HuH-7 (cell line): ENCODE measurements around the gene PRDM16.
A peak's percentile ranks its signal among the peaks of the same experiment; 100 is the strongest.

ENCODE experiments used
- DNase-seq: peaks from one replicate; pipeline ENCODE4 v3.0.0; 2011; ENCODE audit warnings: low spot score

The PRDM16 gene

DNA sequence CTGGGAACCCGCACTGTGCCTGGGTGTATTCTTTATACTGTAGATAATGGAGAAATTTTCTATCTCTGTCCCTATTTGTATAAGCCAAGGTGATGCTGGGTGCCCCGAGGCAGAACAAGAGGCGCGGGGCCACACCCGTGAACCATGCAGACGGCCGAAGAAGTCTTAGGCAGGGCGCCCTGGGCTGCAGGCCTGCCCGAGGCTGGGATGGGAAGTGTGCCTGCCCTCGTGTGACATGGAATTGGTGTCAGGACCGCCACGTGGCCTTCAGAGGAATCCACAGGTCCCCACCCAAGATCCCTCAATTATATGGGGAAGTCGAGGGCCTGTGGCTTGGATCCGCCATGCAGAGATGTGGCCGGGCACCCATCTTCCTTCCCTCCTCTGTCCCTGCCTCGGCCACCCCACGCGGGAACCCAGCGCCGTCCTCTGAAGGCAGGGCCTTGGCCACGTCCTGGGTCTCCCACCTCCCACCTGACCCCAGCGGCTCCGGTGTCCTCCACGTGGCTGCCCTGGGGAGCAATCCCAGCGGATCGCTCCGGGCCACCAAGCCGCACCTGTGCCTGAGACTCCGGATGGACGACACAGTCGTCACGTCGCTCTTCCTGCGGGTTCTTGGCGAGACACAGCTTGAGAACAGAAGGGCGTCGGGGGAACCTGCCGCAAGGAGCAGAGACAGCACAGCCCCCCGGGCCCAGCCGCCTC, 365.6 kb downstream of the PRDM16 start:
- DNase-seq, result no peak

GRCh38 chr1:3435666-3436065, 366.7 kb downstream of the PRDM16 start:
- DNase-seq, result no peak

DNA sequence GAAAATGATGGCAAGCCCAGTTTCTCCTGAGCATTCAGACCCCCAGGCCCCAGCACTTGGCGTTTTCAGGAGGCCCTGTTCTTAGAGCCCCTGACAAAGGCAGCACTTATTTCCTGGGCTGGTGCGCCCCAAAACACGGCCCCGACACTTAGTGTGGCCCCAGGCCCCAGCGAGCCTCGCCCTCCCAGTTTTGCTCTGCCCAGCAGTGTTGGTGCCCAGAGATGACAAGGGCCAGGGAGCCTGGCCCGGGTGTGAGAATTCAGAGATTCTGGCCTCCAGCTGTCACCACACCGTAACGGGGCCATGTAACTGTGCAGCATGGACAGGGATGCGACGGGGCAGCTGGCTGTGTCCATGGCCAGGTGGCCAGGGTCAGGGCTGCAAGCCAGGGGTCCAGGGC, 367.4 kb downstream of the PRDM16 start:
- DNase-seq, result no peak

DNA sequence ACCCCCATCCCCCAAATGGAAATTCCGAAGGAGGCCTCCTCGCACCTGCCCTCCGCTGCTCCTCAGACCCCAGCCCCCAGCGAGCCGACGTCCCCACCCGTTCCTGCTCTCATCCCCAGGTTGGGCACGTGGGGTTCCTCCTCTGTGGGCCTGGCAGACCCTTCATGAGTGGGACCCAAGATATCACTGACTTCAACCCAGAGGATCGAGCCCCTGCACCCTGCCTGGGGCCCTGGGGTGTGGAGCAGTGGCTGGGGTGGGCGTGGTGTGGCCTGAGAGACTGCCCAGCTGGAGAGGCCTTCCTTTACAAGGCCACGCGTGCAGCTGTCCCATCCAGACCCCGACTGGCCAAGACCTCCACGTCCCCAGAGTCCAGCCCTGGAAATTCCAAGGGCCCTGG, 367.9 kb downstream of the PRDM16 start:
- no peak for DNase-seq

GRCh38 chr1:3438661-3439180, 369.7 kb downstream of the PRDM16 start:
- no peak for DNase-seq

DNA sequence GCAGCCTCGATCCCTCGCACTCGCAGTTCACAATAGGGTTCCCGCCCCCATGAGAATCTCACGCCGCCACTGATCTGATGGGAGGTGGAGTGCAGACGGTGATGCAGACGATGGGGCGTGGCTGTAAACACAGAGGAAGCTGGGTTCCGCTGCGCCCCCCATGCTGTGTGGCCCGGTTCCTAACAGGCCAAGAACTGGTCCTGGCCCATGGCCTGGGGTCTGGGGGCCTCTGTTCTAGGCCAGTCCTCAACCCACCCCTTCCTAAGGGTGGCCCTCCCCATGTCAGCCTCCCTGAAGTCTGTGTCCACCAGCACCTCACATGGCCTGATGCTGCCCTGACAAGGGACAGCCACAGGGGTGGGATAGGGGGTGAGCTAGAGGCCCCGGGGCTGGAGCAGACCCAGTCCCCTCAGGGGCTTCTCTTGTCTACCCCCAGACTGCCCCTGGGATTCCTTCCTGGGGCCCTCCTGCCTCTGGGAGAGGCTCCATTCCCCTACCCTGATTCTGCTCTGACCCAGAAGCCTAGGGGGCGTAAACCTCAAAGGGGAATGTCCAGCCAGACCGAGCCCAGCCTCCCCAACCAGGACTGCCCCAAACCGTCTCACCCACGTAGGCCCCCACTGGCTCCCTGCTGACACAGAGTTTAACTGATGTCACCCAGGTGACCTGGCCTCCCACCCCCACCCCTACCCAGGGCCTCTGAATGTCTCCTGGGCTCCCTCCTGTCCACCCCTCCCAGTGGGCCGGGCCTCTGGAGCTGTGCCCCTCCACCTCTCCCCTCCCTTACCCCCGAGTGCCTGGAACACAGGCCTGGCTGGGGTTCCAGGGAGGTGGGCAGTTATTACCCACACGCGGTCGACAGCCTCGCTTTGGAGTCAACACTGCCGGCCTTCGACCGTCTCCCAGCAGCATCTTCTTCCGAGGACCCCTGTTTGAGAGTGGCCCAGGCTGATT, 370.6 kb downstream of the PRDM16 start:
- no peak for DNase-seq

GRCh38 chr1:3440300-3440681, 371.3 kb downstream of the PRDM16 start:
- DNase-seq, result no peak

GRCh38 chr1:3440711-3441409, 371.9 kb downstream of the PRDM16 start:
- no peak for DNase-seq

DNA sequence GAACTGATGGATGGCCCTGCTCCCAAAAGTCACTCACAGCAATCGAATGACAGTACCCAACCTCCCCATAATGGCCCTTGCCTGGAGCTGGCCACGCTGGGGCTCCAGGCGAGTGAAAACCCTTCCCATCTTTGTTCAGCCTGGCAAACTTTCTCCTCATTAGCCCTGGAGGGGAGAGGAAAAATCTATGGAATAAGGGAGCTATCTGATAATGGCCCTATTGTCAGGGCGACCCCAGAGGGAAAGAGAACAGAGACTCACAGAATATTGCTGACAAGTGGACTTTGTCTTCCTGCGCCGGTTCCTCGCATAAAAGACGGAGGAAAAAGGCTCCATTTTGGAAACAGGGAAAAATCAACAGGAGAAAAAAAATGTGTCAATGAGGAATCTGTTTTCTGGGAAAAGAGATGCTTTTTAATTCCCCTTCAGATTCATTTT, 372.4 kb downstream of the PRDM16 start:
- no peak for DNase-seq

- no peak for DNase-seq
These were observed 372.9 kb downstream of the PRDM16 start for GRCh38 chr1:3441880-3442279.

GRCh38 chr1:3442331-3442730, 373.3 kb downstream of the PRDM16 start:
- no peak for DNase-seq

- no peak for DNase-seq
These were observed 373.9 kb downstream of the PRDM16 start for GRCh38 chr1:3442901-3443300.

DNA sequence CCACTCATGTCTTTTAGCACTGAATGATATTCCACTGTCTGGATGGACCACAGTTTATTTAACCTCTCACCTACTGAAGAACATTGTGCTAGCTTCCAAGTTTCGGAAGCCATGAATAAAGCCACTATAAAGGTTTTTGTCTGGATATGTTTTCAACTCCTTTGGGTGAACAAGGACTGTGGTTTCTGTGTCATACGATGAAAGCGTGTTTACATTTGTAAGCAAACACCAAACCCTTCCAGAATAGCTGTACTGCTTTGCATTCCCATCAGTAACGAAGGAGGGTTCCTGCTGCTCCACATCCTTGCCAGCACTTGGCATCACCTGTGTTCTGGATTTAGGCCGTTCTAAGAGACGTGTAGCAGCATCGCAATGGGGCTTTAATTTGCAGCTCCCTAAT, 374.8 kb downstream of the PRDM16 start:
- no peak for DNase-seq

GRCh38 chr1:3444298-3444697, 375.3 kb downstream of the PRDM16 start:
- DNase-seq, result no peak

DNA sequence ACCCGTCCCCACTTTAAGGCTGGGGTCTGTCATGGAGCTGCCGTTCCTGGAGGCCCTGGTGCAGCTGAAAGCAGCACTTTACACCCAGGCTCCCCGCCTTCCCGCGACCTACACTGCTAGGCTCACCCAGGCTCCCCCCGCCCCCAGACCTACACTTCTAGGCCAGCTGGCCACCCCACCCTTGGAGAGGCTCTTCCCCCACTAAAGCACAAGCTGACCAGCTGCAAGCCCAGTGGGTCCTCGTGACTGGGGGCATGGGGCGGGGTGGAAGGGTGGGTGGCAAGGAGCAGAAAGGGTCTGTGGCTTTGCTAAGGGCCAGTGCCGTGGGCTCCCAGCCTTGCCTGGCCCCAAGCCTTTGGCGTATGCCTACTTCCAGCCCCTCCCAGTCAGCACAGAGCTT, 375.7 kb downstream of the PRDM16 start:
- no peak for DNase-seq

DNA sequence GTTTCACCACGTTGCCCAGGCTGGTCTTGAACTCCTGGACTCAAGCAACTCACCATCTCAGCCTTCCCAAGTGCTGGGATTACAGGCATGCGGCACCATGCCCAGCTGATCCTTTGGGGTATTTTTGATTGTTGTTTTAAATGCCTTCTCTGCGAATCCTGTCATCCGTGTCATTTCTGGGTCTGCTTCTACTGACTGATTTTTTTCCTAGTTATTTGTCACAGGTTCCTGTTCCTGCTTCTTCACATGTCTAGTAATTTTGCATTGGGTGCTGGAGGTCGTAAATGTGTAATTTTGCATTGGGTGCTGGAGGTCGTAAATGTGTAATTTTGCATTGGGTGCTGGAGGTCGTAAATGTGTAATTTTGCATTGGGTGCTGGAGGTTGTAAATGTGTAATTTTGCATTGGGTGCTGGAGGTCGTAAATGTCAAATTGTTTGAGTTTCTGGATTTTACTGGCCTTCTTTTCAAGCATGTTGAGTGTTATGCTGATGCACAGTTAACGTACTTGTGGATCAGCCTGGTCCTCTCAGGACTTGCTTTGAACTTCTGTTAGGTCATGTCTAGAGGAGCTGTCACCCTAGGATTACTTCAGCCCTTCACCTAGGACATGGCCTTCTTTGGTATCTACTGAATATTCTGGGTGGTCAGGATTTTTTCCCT, 381.3 kb downstream of the PRDM16 start:
- DNase-seq, result no peak

- DNase-seq, result no peak
These were observed 382.0 kb downstream of the PRDM16 start for GRCh38 chr1:3450983-3451382.

DNA sequence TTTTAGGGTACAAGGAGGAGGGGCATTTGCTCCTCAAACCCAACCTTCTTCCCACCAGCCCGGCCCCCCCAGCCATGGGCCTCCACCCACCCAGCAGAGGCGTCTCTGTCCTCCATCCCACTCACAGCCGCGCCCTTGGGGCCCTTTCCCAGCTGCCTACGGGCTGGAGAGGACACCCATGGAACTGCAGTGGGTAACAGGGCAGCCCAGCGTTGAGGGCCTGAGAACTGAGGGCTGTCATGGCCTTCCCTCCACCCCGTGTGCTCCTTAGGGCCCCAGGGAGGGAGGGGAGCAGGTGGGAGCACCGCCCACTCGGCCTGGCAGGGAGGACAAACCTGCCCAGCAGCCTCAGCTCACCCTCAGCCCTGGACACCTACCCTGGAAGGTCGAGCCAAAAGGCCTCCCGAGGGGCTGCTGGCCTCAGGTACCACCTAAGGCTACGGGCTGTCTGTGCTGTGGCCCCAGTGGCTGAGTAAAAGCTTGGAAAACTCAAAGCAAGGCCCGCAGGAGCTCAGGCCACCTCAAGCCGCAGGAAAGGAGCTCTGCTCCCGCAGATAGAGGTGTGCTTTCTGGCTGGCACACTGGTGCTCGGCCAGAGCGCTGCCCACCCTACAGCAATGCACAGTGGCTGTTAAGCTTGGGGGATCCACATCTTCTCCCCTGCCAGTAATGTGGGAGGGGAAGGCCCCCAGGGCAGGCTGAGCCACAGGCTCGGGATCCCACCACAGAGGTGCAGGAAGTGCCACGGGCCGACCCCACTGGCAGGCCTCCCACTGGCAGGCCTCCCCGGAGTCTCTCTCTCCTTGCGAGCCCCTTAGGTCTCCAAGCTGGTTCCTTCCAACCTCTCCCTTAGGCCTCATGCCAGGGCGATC, 383.2 kb downstream of the PRDM16 start:
- no peak for DNase-seq

DNA sequence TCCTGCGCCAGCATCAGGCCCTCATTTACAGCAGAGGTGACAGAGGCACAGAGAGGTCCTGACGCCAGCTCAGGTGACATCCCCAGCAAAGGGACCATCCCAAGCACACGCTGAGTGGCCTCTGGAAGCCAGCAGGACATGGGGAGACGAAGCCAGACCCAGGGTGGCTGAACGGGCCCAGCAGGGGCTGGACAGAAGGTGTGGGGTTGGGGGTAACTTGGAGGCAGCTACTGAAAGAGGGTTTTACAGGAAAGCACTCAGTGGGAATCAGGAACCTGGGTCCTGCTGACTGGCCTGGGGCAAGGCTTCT, 383.8 kb downstream of the PRDM16 start:
- no peak for DNase-seq

DNA sequence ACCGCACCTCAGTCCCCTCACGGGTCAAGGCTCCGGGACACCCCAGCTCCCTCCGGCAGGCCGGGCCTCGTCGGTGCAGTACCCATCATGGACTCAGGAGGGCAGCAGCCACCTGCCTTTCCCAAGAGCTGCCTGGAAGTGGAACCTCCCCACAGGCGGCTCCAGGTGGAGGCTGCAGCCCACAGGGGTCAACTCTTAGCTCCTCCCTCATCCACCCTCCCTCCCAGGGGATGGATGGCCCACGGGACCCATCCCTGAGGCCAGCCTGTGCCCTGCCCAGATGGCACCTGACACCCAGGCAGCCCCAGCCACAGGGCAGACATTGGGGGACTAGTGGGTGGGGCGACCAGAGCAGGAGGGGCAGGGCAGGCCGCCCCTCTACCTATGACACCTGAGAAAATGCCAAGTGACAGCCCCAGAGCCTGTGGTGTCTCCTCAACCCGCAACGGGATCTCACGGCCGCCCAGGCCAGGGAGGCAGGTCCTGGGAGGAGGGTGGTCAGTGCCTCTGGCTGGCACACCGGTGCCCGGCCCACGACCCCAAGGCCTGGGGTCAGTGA, 384.3 kb downstream of the PRDM16 start:
- DNase-seq, result peak; percentile 88
